Measurements from ENCODE around the gene CR1L.
"Not testable (repeated sequence)": the region's sequence is repeated elsewhere in the genome, so short reads cannot be mapped to it uniquely, and the experiment has no call there.

CR1L gene

DNA sequence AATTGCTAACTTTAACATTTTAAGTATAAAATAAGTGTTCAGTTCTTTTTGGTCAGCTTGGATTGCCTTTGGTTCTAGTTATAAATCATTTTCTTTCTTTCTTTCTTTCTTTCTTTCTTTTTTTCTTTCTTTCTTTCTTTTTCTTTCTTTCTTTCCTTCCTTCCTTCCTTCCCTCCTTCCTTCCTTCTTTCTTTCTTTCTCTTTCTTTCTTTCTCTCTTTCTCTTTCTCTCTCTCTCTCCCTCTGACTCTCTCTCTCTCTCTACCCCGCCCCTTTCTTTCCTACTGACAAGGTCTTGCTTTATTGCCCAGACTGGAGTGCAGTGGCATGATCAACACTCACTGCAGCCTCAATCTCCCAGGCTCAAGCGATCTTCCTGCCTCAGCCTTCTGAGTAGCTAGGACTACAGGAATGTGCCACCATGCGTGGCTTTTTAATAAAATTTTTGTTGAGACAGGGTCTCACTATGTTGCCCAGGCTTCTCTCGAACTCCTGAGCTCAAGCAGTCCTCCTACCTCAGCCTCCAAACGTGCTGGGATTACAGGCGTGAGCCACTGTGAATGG lies 38.0 kb downstream of the CR1L start:
- DNase-seq (ENCODE audit: low read depth in 2 of 2) = not testable (repeated sequence)

DNA sequence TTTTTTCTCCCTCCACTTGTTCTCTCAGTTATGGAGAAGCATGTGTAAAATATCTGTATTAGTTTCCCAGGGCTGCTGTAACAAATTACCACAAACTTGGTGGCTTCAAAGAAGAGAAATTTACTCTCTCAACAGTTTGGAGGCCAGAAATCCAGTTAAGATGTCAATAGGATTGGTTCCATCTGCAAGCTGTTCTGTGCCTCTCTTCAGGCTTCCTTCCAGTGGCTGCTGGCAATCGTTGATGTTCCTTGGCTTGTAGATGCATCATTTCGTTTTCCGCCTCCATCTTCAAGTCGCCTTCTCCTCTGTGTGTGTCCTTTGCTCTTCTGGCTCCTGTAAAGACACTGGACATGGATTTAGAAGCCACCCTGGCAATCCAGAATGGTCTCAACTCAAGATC lies 45.6 kb downstream of the CR1L start:
- not testable (repeated sequence) for DNase-seq (ENCODE audit: low read depth in 2 of 2)

DNA sequence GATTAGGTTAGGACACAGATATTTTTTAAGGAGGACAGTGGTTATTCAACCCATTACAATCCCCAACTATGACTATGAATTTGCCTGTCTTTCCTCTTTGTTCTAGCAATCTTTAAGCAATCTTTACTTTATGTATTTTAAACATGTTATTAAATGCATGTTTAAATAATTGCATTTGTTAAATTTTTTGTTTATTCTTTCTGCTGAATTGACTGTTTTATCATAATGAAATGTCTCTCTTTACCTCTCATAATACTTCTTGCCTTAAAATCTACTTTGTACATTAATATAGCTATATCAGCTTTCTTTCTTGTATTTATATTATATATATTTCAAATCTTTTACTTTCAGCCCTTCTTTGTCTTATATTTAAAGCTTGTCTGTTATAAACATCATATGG lies 46.1 kb downstream of the CR1L start:
- no peak for DNase-seq (ENCODE audit: low read depth in 2 of 2)

DNA sequence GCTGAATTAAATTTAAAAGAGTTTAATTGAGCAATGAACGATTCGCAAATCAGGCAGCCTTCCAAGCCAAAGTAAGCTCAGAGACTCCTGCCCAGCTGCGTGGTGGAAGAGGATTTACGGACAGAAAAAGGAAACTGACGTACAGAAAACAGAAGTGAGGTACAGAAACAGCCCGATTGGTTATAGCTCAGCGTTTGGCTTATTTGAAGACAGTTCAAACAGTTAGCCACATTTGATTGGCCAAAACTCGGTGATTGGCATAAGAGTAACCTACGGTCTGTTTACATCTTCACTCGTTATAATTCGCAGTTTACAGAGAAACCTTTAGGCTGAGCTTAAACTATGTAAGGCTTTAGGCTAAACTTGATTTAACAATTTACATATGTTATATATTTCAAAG lies 46.9 kb downstream of the CR1L start:
- no peak for DNase-seq (ENCODE audit: low read depth in 2 of 2)

DNA sequence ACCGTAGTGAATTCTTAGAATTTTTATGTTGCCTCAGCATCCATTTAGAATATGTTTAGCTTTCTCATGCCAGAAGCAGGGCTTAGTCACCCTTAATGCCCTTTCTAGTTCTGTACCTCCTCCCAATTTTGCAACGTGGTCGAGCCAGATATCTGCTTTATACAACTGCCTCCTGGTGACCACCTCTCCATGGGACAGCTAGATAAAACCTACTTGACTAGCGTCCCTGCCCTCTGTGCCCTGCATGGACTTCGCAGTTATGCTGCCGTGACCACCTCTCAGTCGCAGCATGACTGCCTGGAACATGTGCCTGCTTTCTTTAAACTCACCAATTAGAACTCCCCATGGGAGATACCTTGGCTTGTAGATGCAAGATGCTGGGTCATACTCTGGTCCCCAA lies 47.4 kb downstream of the CR1L start:
- not testable (repeated sequence) for DNase-seq (ENCODE audit: low read depth in 2 of 2)

DNA sequence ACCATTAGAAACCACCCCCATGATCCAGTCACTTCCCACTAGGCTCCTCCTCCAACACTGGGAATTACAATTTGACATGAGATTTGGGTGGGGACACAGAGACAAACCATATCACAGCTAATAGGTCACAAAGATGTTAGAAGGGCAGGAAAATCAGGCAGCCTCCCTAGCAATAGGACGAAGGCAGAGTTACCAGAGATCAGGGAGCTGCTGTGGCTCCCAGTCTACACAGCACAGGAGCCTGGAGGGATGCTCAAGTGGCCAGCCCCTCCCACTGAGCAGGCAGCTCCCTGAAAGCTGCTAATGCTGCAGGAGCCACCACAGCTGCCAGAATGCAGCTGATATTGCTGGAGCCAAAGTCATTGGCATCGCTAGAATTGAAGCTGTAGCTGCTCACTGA lies 51.0 kb downstream of the CR1L start:
- no peak for DNase-seq (ENCODE audit: low read depth in 2 of 2)

DNA sequence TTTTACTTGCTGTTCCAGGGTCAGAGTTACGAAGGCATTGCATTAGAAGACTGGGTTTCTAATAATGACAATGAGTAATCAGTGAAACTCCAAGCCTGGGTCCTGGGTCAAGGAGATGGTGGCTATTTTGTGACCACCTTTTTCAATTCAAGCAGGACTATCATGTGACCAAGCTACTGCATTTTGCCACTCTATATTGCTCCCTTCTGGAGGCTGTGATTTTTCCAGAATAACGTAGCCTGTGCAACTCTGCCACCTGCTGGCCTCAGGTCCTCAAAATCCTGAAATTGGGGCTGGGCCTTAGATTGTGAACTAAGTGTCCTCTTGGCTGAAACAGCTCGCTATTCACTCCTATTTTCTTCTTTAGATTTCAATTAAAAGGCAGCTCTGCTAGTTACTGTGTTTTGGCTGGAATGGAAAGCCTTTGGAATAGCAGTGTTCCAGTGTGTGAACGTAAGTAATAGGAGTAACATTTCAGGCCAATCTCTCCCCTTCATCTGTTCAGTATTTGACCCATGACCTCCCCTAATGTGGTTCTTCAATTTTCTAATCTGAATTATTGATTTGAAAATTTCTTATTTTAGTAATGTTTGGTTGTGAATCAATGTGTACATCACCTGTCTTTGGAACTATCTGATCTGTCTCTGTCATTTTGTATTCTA lies 54.0 kb downstream of the CR1L start:
- DNase-seq (ENCODE audit: low read depth in 2 of 2) = no peak

DNA sequence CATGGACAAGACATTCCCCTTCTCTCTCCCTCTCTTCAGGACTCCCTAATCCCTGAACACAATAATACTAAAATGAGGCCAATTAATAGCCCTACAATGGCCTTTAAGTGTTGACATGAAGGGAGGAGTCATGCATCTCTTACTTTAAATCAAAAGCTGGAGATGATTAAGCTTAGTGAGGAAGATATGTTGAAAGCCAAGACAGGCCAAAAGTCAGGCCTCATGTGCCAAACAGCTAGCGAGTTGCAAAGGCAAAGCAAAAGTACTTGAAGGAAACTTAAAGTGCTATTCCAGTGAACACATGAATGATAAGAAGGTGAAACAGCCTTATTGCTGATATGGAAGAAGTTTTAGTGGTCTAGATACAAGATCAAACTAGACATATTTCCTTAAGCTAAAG lies 57.4 kb downstream of the CR1L start:
- DNase-seq (ENCODE audit: low read depth in 2 of 2) = no peak

DNA sequence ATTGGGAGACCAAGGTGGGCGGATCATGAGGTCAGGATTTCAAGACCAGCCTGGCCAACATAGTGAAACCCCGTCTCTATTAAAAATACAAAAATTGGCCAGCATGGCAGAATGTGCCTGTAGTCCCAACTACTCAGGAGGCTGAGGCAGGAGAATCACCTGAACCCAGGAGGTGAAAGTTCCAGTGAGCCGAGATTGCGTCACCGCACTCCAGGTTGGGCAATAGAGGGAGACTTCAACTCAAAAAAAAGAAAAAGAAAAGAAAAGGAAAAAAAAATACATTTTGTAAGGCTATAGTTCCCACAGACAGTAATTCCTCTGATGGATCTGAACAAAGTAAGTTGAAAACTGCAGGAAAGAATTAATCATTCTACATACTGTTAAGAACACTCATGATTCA lies 58.8 kb downstream of the CR1L start:
- DNase-seq (ENCODE audit: low read depth in 2 of 2) = no peak

DNA sequence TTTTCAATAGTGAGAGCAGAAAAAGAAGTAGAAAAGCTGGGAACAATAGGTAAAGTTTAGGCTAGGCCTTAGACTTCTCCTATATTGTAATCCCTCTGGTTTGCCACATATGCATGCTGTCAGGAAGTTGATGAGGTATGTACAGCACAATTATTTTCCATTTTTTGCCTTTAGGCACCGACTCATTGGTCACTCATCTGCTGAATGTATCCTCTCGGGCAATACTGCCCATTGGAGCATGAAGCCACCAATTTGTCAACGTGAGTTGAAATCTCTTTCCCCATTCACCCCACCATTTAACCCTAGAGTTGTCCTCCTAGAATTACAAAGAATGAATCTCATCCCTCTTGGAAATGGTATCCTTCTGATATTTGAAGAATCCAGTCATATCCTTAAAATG lies 63.1 kb downstream of the CR1L start:
- DNase-seq (ENCODE audit: low read depth in 2 of 2) = not testable (repeated sequence)

DNA sequence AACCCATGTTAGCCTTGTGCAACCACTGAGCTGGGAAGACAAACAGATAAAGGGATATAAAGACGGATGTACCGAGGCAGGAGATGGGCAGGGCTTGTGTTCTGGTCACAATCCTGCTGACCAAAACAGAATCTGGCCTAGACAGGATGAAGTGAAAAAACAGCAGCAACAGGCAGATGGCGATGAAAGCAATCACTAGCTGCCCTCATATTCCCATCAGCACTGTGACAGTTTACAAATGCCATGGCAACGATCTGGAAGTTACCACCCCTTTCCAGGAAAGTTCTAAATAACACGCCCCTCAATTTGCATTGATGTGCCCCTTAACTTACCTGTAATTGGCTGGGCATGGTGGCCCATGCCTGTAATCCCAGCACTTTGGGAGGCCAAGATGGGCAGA lies 66.4 kb downstream of the CR1L start:
- DNase-seq (ENCODE audit: low read depth in 2 of 2) = no peak

DNA sequence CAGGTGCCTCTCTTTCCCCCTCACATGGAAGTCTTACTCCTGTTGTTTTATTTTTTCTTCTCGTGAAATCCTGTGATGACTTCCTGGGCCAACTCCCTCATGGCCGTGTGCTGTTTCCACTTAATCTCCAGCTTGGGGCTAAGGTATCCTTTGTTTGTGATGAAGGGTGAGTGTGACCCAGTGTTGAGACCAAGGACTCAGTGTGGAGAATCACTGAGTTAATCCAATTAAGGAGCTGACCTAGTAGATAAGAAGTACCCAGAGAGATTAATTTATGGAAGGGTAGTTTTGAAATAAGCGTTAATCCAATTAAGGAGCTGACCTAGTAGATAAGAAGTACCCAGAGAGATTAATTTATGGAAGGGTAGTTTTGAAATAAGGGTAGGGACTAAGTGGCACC lies 67.8 kb downstream of the CR1L start:
- not testable (repeated sequence) for DNase-seq (ENCODE audit: low read depth in 2 of 2)

DNA sequence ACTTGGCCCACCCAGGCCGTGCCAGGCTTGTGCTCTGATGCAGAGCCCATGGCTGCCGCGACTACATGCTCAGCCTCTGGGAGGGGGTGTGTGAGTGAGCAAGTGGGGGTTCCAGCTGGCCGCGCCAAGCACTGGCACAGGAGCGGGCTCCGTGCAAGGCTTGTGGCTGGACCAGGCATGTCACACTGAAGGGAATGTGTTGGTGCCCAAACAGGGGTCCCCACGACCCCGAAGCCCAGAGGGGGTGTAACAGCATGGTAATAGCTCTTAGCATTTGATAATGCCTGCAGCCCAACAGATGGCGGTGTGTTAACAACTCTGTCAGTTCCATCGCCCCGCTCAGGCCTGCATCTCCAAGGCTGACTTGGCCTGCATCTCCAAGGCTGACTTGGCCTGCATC lies 68.6 kb downstream of the CR1L start:
- DNase-seq (ENCODE audit: low read depth in 2 of 2) = no peak

DNA sequence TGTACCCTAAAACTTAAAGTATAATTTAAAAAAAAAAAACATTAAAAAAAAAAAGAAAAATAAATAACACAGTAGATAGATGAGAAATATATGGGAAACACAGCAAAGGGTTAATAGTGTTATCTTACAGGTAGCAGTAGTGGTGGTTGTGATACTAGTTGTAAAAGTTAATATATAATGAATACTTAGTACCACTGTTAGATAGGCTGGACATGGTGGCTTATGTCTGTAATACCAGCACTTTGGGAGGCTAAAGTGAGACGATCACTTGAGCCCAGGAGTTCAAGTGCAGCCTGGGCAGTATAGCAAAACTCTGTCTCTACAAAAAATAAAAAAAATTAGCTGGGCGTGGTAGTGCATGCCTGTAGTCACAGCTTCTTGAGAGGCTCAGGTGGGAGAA lies 74.3 kb downstream of the CR1L start:
- DNase-seq (ENCODE audit: low read depth in 2 of 2) = no peak

DNA sequence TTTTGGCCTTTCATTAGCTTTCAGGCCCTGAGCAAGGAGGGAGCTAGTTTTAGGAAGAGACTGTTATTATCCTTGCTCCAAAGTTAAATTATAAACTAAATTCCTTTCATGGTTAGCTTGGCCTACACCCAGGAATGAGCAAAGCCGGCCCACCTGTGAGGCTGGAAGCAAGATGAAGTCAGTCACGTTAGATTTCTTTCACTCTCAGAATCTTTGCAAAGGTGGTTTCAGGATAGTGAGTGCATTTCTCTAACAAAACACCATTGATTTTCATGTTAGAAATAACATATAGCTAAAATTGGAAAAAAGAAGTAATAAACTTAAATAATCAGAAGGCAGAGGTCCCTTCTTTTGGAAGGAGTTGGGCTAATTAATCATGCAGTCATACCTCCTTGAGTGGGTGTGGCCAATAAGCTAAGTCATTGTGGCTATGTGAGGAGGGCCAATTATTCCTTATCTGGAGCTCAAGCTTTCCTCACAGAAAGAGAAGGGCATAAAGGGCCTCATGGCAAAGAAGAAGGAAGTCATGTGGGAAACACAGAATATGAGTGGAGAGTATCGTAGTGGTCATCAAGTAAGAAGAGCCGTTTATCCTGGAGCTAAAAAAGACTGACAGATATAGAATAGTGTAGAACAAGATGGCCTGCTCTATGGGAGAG lies 83.4 kb downstream of the CR1L start:
- not testable (repeated sequence) for DNase-seq (ENCODE audit: low read depth in 2 of 2)

DNA sequence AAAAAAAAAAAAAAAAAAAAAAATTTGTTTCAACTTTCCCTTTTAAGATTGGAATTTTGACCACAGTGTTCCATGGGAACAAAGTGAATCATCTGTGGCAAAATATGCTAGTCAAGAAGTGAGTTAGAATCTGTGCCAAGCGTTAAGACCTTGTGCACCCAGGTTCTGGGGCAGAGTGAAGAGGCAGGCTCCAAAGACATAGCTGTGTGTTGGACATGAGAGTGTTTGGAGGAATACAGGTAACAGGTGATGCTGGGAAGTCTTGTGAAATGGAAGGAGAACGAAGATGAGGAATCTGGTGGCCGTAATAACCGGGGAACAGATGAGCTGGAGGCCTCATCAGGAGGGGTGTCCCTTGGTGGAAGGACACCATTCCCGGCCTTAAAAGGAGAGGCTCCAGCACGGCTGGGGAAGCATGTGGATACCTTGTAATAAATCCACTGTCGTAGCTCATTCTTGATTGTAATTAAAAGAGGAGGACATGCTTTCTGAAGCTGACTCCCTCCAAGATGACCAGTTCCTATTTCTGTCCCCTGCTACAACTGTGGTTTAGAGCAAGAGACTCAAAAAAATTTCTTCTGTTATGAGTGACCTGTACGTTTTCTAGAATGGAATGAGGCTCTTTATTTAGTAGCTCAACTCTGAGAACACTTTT lies 92.7 kb downstream of the CR1L start:
- not testable (repeated sequence) for DNase-seq (ENCODE audit: low read depth in 2 of 2)

DNA sequence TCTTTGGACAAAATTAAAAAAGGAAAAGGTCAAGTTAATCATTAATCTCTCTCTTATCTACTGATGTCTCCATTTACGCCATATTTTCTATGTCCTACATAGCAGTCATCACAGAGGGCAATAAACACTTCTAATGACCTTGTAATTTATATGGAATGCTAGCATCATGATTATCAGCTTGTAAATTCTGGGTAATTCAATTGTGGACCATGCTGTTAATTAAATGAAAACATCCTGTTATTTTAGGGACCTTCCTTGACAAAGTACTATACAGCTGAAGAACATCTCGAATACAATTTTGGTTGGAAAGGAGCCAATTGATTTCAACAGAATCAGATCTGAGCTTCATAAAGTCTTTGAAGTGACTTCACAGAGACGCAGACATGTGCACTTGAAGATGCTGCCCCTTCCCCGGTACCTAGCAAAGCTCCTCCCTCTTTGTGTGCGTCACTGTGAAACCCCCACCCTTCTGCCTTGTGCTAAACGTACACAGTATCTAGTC lies 93.3 kb downstream of the CR1L start:
- not testable (repeated sequence) for DNase-seq (ENCODE audit: low read depth in 2 of 2)

DNA sequence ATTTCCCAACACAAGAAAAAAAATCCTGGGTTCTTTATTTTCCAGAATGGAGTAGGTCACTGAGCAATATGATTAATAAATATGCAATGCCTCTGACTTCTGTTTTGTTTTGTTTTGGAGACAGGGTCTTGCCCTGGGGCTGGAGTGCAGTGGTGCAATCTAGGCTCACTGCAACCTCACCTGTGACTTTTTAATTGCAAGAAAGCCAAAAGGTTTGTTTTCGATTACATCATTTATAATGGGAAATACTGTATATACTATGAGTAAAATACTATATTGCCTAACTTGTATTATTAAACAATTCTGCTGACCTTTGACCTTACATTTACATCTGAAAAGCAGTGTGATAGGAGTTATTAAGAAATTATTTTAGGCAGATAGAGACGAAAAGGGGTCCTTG lies 95.3 kb downstream of the CR1L start:
- no peak for DNase-seq (ENCODE audit: low read depth in 2 of 2)

DNA sequence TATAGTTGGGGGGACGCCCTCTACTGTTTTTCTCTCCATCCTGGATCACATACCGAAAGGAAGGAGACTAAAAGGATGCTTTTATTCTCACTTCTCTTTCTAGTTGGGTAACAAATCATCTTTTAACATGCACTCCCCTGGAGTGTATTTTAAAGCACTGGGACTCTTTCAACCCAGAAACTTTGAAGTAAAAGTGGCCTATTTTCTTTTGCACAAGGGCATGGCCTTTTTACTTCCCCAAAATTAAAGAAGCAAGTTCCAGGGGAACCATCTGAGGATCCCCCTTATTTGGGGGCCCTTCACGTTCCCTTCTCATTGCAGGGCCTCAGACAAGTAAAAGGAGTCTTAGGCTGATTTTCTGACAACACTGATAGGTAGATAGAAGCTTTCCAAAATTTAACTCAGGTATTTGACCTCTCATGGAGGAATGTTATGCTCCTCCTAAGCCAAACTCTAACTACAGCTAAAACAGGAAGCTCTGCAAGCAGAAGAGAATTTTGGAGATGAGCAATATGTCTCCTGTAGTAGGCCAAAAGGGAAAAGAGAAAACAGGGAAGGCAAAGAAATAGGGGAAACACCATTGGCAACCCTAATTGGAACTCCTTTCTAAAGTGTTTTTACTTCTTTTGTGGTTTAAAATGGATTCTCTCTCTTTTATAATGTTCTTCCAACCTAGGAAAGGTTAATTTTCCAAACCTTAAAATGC lies 98.1 kb downstream of the CR1L start:
- DNase-seq (ENCODE audit: low read depth in 2 of 2) = no peak

DNA sequence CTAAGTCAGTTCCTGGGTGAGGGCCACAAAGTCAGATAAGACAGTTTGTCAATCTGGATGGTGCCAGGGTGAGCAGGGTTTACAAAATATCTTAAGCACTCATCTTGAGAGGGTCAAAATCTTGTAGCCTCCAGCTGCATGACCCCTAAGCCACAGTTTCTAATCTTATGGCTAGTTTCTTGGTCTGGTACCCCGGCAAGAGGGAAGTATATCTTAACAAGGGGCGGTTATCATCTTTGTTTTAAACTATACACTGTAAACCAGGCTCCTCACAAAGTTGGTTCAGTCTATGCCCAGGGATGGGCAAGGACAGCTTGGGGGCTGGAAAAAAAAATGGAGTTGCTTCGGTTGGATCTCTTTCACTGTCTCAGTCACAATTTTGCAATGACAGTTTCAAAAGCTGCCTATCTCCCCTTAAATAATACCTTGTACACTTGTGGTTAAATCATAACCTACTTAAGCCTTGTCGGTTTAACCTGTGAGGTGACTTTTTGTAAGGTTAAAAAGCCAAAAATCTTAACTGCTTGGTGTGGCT lies 99.1 kb downstream of the CR1L start:
- DNase-seq (ENCODE audit: low read depth in 2 of 2) = no peak

DNA sequence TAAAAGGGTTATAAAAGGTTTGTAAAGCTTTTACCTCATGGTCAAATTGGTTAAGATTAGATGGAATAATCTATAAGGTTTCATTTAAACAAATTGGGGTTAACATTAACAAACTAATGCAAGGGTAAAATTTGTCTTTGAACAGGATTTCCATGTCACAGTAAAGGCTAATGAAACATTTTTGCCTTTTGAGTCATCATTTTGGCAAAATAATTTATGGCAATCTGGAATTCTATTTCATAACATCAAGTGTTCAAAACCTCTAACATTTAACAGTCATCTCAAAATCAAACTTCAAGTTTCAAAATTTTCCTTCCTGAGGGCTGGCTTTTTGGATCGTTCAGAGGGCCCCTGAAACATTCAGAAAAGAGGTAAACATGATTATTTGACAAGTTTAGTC lies 100.4 kb downstream of the CR1L start:
- DNase-seq (ENCODE audit: low read depth in 2 of 2) = no peak
